ENCODE data around the gene PARP4.
"Not testable (repeated sequence)": the region's sequence is repeated elsewhere in the genome, so short reads cannot be mapped to it uniquely, and the experiment has no call there.

PARP4 gene

GRCh38 chr13:24443366-24443765, 69.2 kb downstream of the PARP4 start:
- no peak for DNase-seq

- DNase-seq = not testable (repeated sequence)
Measured at GRCh38 chr13:24426045-24426444, 86.5 kb downstream of the PARP4 start.

GRCh38 chr13:24419668-24420067, 92.9 kb downstream of the PARP4 start:
- DNase-seq = not testable (repeated sequence)

GRCh38 chr13:24407844-24408243, 104.7 kb downstream of the PARP4 start:
- DNase-seq = no peak

- no peak for DNase-seq
Measured at GRCh38 chr13:24406524-24406923, 106.1 kb downstream of the PARP4 start.

GRCh38 chr13:24396821-24397220, 115.8 kb downstream of the PARP4 start:
- no peak for DNase-seq

- no peak for DNase-seq
Measured at GRCh38 chr13:24392972-24393371, 119.6 kb downstream of the PARP4 start.

GRCh38 chr13:24391771-24392683, 120.6 kb downstream of the PARP4 start:
- not testable (repeated sequence) for DNase-seq

- DNase-seq = not testable (repeated sequence)
Measured at GRCh38 chr13:24390795-24391194, 121.8 kb downstream of the PARP4 start.

- no peak for DNase-seq
Measured at GRCh38 chr13:24389506-24389905, 123.1 kb downstream of the PARP4 start.

GRCh38 chr13:24388743-24389142, 123.8 kb downstream of the PARP4 start:
- DNase-seq = not testable (repeated sequence)

- DNase-seq = no peak
Measured at GRCh38 chr13:24386816-24387708, 125.5 kb downstream of the PARP4 start.

- no peak for DNase-seq
Measured at GRCh38 chr13:24385902-24386301, 126.7 kb downstream of the PARP4 start.

- not testable (repeated sequence) for DNase-seq
Measured at GRCh38 chr13:24384946-24385345, 127.6 kb downstream of the PARP4 start.

GRCh38 chr13:24384091-24384490, 128.5 kb downstream of the PARP4 start:
- not testable (repeated sequence) for DNase-seq

- DNase-seq = no peak
Measured at GRCh38 chr13:24381541-24382265, 130.9 kb downstream of the PARP4 start.

- DNase-seq = not testable (repeated sequence)
Measured at GRCh38 chr13:24380881-24381280, 131.7 kb downstream of the PARP4 start.

GRCh38 chr13:24380227-24380626, 132.4 kb downstream of the PARP4 start:
- DNase-seq = not testable (repeated sequence)

- DNase-seq = not testable (repeated sequence)
Measured at GRCh38 chr13:24371273-24371672, 141.3 kb downstream of the PARP4 start.

Measured in stimulated activated CD4-positive, alpha-beta T cell treated with anti-CD3 and anti-CD28 coated beads, Interleukin-2, amount 100 ng/mL, for 48 hours (primary cell).